Breast epithelium (tissue), 4 donors: ENCODE results near the gene ACTRT2. TPM values are rescaled to one million over a fixed set of nuclear protein-coding genes. Genes with fewer than 3 reads are reported as not detected.

Experiments
- DNase-seq, 2 donors: peaks; one replicate each; pipeline ENCODE4 v3.0.0-alpha.2; 2019; ENCODE audit warnings: low spot score in 2 of 2
- H3K27ac ChIP-seq, 2 donors: fragments of 200-600 bp; sonication (generic) in 1 of 2; one replicate each; pipeline ENCODE4 v1.5.1; 2016 to 2019; ENCODE audit warnings: mild to moderate bottlenecking in 1 of 2
- H3K27me3 ChIP-seq, 2 donors: fragments of 200-600 bp; sonication (generic) in 1 of 2; one replicate each; pipeline versions ENCODE4 v1.5.1 to v1.6.0; 2017 to 2019; ENCODE audit warnings: control low read depth in 1 of 2, mild to moderate bottlenecking in 1 of 2
- H3K36me3 ChIP-seq: fragments of 200-600 bp; one replicate; pipeline ENCODE4 v1.5.1; 2019
- H3K4me1 ChIP-seq, 2 donors: fragments of 200-600 bp; sonication (generic); one replicate each; pipeline ENCODE4 v1.5.1; 2016 to 2019; ENCODE audit warnings: control low read depth in 1 of 2
- H3K4me3 ChIP-seq, 3 donors: fragments of 200-600 bp; sonication (generic); 1 replicate in 2 of 3; 2 replicates in 1 of 3; pipeline ENCODE4 v1.5.1; 2016 to 2019; ENCODE audit warnings: mild to moderate bottlenecking in 3 of 3, moderate library complexity in 2 of 3
- H3K9me3 ChIP-seq, 2 donors: fragments of 200-600 bp; sonication (generic) in 1 of 2; one replicate each; pipeline ENCODE4 v1.5.1; 2016 to 2019; ENCODE audit warnings: control low read depth in 1 of 2
- CTCF ChIP-seq, 3 donors: fragments of 450-650 bp; IDR thresholded peaks; one replicate each; pipeline ENCODE4 v1.5.1; 2016 to 2017; ENCODE audit warnings: antibody characterized with exemption in 3 of 3, mild to moderate bottlenecking in 3 of 3, moderate library complexity in 3 of 3
- POLR2A ChIP-seq: fragments of 450-650 bp; IDR thresholded peaks from one replicate; pipeline ENCODE4 v1.6.1; 2016; ENCODE audit warnings: antibody characterized with exemption, mild to moderate bottlenecking, moderate library complexity
- POLR2AphosphoS5 ChIP-seq, 3 donors: sonication (generic); formaldehyde crosslinking; IDR thresholded peaks; one replicate each; pipeline ENCODE4 v1.6.1; 2017; ENCODE audit warnings: antibody characterized with exemption in 3 of 3
- intact Hi-C: fragments of 100-400 bp; cut with DNase I; formaldehyde crosslinking; loops from one replicate; pipeline ENCODE4 v1.15.1; 2023; ENCODE audit warnings: low total_unique reads
- total RNA-seq, 3 donors: library from RNA; depleted of rRNA; stranded (reverse); fragments of >200 nt; gene quantifications; one replicate each; pipeline ENCODE4 v1.1.0, GENCODE V29; 2016

Gene ACTRT2
- total RNA-seq, 3 donors from 2014 or later, result not detected

GRCh38 chr1:3014443-3015268 lies 6.6 kb upstream of the ACTRT2 start:
- intact Hi-C loops, result loop anchor here (10.0 kb wide), 1 partner anchor 400 kb away; no protein-coding TSS in a partner anchor
- TF ChIP-seq CTCF (IDR thresholded peaks at IDR 0.05) (no peak), POLR2AphosphoS5 (IDR thresholded peaks at IDR 0.05) (no peak), POLR2A (no peak)
- no peaks in the 10 kb centered on the region for H3K36me3 ChIP-seq
- no peak overlapping the region for H3K4me3 ChIP-seq
- no peaks in the 10 kb centered on the region for H3K4me1 ChIP-seq
- no peak overlapping the region for H3K27ac ChIP-seq
- H3K9me3 ChIP-seq, result no peaks in the 10 kb centered on the region
- H3K27me3 ChIP-seq, result peaks cover 0 to 84% of the 10 kb centered on the region in 2 donors
- peak in 1 of 2 donors; percentile 3 for DNase-seq

- Histone ChIP-seq H3K36me3 (no peaks in the 10 kb centered on the region), H3K27me3 (peaks cover 0 to 79% of the 10 kb centered on the region in 2 donors), H3K4me1 (no peaks in the 10 kb centered on the region), H3K9me3 (no peaks in the 10 kb centered on the region), H3K4me3 (no peak overlapping the region), H3K27ac (no peak overlapping the region)
- DNase-seq, result peak in 1 of 2 donors; percentile 40
- intact Hi-C loops, result loop anchor here (10.0 kb wide), 1 partner anchor 400 kb away; no protein-coding TSS in a partner anchor
- TF ChIP-seq POLR2AphosphoS5 (IDR thresholded peaks at IDR 0.05), result no peak
- TF ChIP-seq CTCF (IDR thresholded peaks at IDR 0.05), result no peak
- no peak for TF ChIP-seq POLR2A
Observed at GRCh38 chr1:3015269-3015635, 6.0 kb upstream of the ACTRT2 start.

GRCh38 chr1:3015744-3016143 lies 5.5 kb upstream of the ACTRT2 start:
- Histone ChIP-seq H3K4me1 (no peaks in the 10 kb centered on the region), H3K27me3 (peaks cover 0 to 79% of the 10 kb centered on the region in 2 donors), H3K36me3 (no peaks in the 10 kb centered on the region), H3K4me3 (no peak overlapping the region), H3K27ac (no peak overlapping the region), H3K9me3 (no peaks in the 10 kb centered on the region)
- no peak for TF ChIP-seq POLR2A
- no peak for TF ChIP-seq POLR2AphosphoS5 (IDR thresholded peaks at IDR 0.05)
- TF ChIP-seq CTCF (IDR thresholded peaks at IDR 0.05), result no peak
- DNase-seq, result peak in 1 of 2 donors; percentile 22
- intact Hi-C loops, result loop anchor here (10.0 kb wide), 1 partner anchor 399 kb away; no protein-coding TSS in a partner anchor

GRCh38 chr1:3016641-3017439 lies 4.4 kb upstream of the ACTRT2 start:
- DNase-seq, result peak in 1 of 2 donors; percentile 47
- H3K27ac ChIP-seq, result no peak overlapping the region
- intact Hi-C loops, result loop anchor here (10.0 kb wide), 1 partner anchor 398 kb away; no protein-coding TSS in a partner anchor
- H3K4me1 ChIP-seq, result no peaks in the 10 kb centered on the region
- H3K4me3 ChIP-seq, result no peak overlapping the region
- peaks cover 0 to 75% of the 10 kb centered on the region in 2 donors for H3K27me3 ChIP-seq
- no peaks in the 10 kb centered on the region for H3K36me3 ChIP-seq
- TF ChIP-seq POLR2A (no peak), POLR2AphosphoS5 (IDR thresholded peaks at IDR 0.05) (no peak), CTCF (IDR thresholded peaks at IDR 0.05) (no peak)
- no peaks in the 10 kb centered on the region for H3K9me3 ChIP-seq
